Renal cortex interstitium (tissue), 11 donors: Measurements from ENCODE around the gene ZNF740. TPM values are rescaled to one million over a fixed set of nuclear protein-coding genes. Genes with fewer than 3 reads are reported as not detected.
A peak's percentile ranks its signal among the peaks of the same experiment; 100 is the strongest.
"Not testable (repeated sequence)": the region's sequence is repeated elsewhere in the genome, so short reads cannot be mapped to it uniquely, and the experiment has no call there.

ENCODE experiments used
- DNase-seq, 11 donors: peaks; one replicate each; pipeline ENCODE4 v3.0.0-alpha.2; 2013; ENCODE audit warnings: low read depth in 9 of 11, low spot score in 4 of 11; ENCODE audit errors: extremely low read depth in 1 of 11
- polyA plus RNA-seq, 3 donors: library from polyadenylated mRNA; unstranded; fragments of 120-200 nt; gene quantifications; one replicate each; pipeline ENCODE4 v1.2.1, GENCODE V29; 2013; ENCODE audit not compliant: insufficient read length in 3 of 3

ZNF740 gene
- polyA plus RNA-seq, 3 donors, result 73.3 to 78.5 (median 74.5) TPM

GRCh38 chr12:53190108-53190729 is 9.7 kb downstream of the ZNF740 start:
- peak in 1 of 11 donors; percentile 13 for DNase-seq

DNA sequence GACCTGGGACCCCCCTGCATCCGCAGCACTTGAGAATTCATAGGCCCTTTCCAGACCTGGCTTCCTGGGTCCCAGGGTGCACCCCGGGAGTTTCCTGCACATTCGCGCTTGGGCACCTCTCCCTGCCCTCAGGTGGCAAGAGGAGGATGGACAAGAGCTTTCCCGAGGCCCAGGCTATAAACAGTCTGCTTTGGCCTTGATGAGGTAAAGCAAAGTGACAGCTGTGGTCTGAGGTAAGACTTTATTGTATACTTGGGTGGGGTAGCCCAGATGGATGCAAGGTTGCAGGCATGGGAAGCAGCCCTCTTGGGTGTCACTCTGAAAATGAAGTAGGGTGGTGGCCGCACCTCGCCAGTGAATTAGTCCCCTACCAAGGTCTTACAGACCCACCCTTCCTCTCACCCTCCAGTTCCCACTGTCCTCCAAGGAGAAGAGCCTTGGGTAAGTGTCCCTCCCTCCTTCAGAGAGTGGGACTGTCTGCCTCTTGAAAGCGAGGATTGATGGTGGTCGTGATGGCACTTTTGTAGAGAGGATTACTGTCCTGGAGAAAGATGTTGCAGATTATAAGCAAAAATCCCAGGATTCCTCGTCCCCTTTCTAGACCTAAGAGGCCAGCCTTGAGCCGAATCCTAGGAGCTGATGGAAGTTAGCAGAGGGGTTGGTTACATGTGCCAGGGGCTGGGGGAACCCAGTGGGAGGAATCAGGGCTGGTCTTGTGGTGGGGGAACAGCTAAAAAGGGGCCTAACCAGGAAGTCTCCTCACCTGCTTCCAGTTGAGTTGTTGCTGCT is 10.8 kb downstream of the ZNF740 start:
- no peak for DNase-seq

DNA sequence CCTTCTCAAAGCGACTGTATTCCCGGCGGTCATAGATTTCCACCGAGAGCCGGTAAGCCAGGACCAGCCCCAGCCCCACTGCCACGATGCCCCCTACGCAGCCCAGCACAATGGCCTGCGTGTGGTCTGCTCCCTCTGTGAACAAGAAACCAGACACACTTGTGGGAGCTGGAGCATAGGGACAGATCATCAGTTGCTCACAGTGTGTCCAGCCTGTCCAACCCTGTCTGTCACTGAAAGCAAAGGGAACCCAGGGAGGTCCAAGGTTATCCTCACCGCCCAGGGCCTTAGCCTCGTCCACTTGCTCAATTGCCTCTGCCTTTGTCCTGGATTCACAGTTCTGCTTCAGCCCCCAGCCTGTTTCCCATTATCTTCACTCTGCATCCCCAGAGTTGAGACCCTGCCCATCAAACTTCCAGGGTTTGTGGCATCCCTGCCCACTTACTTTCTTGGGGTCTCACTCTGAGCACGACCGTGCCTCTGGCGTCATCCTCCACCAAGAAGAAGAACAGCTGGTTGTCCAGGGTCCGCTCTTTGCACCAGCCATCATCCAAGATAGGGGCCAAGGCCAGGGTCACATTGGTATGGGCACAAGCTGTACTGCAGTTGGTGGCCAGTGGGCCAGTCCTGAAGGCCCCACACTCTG is 11.5 kb downstream of the ZNF740 start:
- no peak for DNase-seq

DNA sequence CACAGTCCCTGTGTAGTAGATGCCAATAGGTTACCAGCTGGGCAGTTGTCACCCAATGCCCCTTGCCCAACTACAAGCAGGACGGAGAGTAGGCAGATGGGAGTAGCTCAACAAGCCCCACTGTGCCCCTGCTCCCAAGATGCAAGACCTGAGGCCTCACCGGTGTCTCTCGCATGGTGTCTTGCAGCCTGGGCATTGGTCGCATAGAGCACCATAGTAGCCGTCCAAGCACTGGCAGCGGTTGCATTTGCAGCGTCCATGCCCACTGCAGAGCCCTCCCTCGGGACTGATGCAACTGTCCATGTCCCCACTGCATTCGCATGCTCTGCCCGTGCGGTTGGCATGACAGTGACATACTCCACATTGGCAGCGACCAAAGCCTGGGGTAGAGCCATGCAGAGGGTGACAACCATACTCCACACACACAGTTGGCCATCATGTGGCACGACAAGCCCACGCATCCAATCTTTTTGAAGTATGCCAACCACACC is 12.1 kb downstream of the ZNF740 start:
- no peak for DNase-seq

DNA sequence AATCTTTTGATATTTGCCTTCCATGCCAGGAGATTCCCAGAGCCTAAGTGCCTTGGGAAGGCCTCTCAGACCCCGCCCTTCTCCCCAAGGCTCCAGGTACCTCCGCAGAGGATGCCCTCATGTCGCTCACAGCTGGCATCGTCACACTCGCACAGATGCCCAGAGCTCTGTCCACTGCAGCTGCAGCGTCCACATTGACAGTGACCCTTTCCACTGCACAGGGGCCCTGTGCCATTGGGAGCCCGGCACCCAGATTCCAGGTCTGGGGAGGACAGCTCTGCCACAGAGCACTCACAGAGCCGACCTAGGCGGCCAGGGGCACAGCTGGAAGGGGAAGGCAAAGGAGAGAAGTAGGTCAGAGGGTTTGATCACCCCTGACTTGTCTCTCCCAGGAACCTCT is 12.5 kb downstream of the ZNF740 start:
- no peak for DNase-seq

DNA sequence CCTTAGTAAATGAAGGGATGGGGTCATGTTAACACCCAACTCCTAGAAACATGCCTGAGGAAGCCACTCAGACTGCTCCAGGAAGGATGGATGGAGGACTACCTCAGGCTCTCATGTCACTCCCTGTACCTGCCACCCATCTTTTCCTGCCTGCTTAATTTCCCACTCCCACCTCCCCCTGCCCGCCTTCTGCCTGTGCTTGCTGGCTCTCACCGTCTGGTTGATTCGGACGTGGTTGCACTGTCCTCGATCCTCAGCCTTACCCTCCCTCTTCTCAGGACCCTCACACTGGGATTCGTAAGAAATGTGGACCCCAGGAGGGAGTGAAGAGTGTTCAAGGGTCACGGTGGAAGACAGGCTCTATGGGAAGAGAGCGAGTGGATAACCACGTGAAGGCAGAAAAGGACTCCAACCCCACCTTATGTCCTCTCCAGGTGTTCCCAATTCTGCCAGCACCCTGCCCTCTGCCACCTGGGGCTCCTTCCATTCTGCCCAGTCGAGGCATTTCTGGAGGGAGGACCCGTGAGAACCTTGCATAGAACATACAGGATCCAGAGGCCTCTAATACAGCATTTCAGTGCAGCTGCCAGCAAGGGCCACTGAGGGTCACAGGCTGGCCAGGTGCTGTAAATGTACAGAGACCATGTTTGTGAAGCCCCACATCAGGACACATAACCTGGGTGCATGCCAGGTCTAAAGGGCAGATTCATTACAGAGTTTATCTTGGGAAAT is 13.6 kb downstream of the ZNF740 start:
- no peak for DNase-seq

GRCh38 chr12:53194973-53195372 is 14.5 kb downstream of the ZNF740 start:
- no peak for DNase-seq

GRCh38 chr12:53195516-53196420 is 15.2 kb downstream of the ZNF740 start:
- no peak for DNase-seq

GRCh38 chr12:53196486-53196885 is 16.0 kb downstream of the ZNF740 start:
- DNase-seq, result no peak

- DNase-seq, result no peak
These were observed 16.6 kb downstream of the ZNF740 start for GRCh38 chr12:53197011-53197640.

DNA sequence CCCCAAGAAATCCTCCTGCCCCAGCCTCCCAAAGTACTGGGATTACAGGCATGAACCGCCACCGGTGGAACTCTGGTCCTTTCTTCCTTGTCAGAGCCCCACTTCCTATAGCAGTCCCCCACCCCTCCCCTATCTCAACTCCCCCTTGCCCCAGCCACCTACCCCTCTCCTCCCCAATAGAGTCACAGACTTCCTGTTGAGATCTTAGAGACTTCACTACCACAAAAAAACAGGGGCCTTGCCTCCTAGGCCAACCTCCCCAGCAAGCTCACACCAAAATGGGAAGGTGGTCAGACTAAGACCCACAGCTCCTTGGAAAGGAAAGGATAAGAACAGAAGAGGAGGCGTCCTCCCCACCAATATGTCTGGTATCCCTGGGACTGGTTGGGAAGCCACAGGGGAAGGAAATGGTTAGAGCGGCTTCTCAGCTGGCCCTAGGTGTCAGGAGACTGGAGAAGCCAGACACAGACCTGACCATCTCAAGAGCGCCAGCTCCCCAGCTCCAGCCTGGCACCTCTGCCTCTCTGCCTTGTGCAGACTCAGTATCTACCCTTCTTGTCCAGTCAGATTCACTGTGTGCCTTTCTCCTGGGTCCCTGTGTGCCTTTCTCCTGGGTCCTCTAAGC is 18.1 kb downstream of the ZNF740 start:
- DNase-seq, result no peak

GRCh38 chr12:53199700-53200099 is 19.2 kb downstream of the ZNF740 start:
- DNase-seq, result no peak

DNA sequence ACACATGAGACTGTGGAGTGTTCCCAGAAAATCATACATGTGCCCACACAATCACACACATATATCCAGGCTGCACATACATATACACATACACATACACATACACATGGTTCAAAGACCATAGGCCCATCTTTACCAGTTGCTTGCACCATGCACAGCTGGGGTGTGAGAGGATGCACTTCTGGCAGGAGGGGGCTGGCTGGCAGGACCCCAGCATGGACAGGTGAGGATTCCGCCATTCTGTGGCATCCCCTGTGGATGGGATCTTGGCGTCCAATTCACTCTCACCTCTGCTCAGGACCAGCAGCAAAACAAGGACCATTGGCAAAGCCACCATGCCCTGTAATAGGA is 19.6 kb downstream of the ZNF740 start:
- DNase-seq, result no peak

- no peak for DNase-seq
These were observed 20.1 kb downstream of the ZNF740 start for GRCh38 chr12:53200458-53201176.

GRCh38 chr12:53201177-53201541 is 20.6 kb downstream of the ZNF740 start:
- DNase-seq, result no peak

DNA sequence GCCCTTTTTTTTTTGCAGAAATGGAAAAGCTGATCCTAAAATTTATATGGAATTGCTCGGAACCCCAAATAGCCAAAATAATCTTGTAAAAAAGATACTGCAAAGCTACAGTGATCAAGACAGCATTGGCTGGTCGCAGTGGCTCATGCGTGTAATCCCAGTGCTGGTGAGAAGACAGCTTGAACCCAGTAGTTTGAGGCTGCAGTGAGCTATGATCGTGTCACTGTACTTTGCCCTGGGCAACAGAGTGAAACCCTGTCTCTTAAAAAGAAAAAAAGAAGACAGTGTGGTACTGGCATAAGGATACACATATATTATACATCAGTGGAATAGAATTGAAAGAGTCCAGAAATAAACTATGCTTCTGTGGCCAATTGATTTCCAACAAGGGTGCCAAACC is 21.1 kb downstream of the ZNF740 start:
- DNase-seq, result no peak

- DNase-seq, result not testable (repeated sequence)
These were observed 21.8 kb downstream of the ZNF740 start for GRCh38 chr12:53202316-53202715.
